Measurements from ENCODE around the gene CD72.

DNA sequence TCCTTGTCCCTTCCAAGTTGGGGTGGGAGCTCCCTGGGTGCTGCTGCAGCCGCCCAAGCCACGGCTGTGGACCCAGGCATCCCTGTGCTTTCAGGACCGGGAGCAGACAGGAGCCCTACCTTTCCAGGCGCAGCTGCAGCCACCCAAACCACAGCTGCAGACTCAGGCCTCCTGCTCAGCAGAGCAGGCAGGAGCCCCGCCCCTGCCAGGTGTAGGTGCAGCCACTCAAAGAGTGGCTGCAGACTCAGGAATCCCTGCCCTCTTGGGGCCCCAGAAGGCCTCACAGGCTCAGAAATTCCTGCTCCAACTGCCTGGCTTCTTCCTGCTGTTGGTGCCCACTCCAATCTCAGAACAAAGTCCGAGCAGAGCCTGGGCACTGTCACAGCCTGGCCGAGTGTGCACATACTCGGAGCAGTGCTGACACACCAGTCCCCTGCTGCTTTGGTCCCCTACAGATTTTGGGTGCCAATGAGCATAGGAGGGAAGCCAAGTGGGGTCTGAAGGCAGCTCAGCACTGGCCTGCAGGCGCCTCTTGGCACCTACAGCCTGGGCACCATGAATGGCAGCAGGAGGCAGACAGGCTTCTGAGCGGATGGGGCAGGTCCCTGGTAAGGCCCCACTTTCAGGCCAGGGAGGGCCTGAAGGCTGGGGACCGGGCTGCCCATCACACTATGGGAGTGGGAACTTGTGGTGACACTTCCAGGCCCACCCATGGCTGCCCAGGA, 19.2 kb downstream of the CD72 start:
- TF ChIP-seq, protein P1, sequence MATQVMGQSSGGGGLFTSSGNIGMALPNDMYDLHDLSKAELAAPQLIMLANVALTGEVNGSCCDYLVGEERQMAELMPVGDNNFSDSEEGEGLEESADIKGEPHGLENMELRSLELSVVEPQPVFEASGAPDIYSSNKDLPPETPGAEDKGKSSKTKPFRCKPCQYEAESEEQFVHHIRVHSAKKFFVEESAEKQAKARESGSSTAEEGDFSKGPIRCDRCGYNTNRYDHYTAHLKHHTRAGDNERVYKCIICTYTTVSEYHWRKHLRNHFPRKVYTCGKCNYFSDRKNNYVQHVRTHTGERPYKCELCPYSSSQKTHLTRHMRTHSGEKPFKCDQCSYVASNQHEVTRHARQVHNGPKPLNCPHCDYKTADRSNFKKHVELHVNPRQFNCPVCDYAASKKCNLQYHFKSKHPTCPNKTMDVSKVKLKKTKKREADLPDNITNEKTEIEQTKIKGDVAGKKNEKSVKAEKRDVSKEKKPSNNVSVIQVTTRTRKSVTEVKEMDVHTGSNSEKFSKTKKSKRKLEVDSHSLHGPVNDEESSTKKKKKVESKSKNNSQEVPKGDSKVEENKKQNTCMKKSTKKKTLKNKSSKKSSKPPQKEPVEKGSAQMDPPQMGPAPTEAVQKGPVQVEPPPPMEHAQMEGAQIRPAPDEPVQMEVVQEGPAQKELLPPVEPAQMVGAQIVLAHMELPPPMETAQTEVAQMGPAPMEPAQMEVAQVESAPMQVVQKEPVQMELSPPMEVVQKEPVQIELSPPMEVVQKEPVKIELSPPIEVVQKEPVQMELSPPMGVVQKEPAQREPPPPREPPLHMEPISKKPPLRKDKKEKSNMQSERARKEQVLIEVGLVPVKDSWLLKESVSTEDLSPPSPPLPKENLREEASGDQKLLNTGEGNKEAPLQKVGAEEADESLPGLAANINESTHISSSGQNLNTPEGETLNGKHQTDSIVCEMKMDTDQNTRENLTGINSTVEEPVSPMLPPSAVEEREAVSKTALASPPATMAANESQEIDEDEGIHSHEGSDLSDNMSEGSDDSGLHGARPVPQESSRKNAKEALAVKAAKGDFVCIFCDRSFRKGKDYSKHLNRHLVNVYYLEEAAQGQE (IDR thresholded peaks at IDR 0.05; ENCODE audit: low read depth) = no peak
- TF ChIP-seq, protein P2, sequence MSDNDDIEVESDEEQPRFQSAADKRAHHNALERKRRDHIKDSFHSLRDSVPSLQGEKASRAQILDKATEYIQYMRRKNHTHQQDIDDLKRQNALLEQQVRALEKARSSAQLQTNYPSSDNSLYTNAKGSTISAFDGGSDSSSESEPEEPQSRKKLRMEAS (IDR thresholded peaks at IDR 0.05) = no peak
- TF ChIP-seq EP300 (IDR thresholded peaks at IDR 0.05; ENCODE audit: borderline replicate concordance) = no peak
- no peak for TF ChIP-seq TAF1 (IDR thresholded peaks at IDR 0.05; ENCODE audit: low read depth)
- TF ChIP-seq YY1 (IDR thresholded peaks at IDR 0.05; ENCODE audit: low read depth) = no peak
- TF ChIP-seq CREB1 (IDR thresholded peaks at IDR 0.05; ENCODE audit: low read depth) = no peak
